Neural cell (in vitro differentiated cells): Measurements from ENCODE around the gene METAP2.

ENCODE experiments used
- EP300 ChIP-seq: fragments of 450-650 bp; conservative IDR thresholded peaks from 2 replicates; pipeline ENCODE4 v1.6.1; 2014; ENCODE audit warnings: antibody characterized with exemption, mild to moderate bottlenecking, moderate library complexity; ENCODE audit not compliant: poor library complexity, severe bottlenecking
- EZH2 ChIP-seq: fragments of 200-600, 300-800 bp; shearing (Covaris generic), sonication (generic); IDR thresholded peaks from 2 replicates; pipeline ENCODE4 v1.6.1; 2014; ENCODE audit warnings: antibody characterized with exemption, low read length, borderline replicate concordance, mild to moderate bottlenecking; ENCODE audit not compliant: insufficient read depth, poor library complexity, severe bottlenecking
- MXI1 ChIP-seq: fragments of 450-650 bp; conservative IDR thresholded peaks from 2 replicates; pipeline ENCODE4 v1.6.1; 2014; ENCODE audit warnings: antibody characterized with exemption, mild to moderate bottlenecking; ENCODE audit not compliant: poor library complexity, severe bottlenecking
- POLR2AphosphoS5 ChIP-seq: IDR thresholded peaks from 2 replicates; pipeline ENCODE4 v1.6.1; 2012
- REST ChIP-seq: IDR thresholded peaks from 2 replicates; pipeline ENCODE4 v1.6.1; 2012; ENCODE audit warnings: borderline replicate concordance
- SMC3 ChIP-seq: fragments of 450-650 bp; conservative IDR thresholded peaks from 2 replicates; pipeline ENCODE4 v1.6.1; 2014; ENCODE audit warnings: antibody characterized with exemption, mild to moderate bottlenecking, moderate library complexity; ENCODE audit not compliant: poor library complexity
- TAF1 ChIP-seq: IDR thresholded peaks from 2 replicates; pipeline ENCODE4 v1.6.1; 2012; ENCODE audit warnings: low read depth
- TF ChIP-seq, protein P1 (sequence below): fragments of 450-650 bp; IDR thresholded peaks from 2 replicates; pipeline ENCODE4 v1.5.1; 2014; ENCODE audit warnings: antibody characterized with exemption, mild to moderate bottlenecking, moderate library complexity; ENCODE audit not compliant: poor library complexity, severe bottlenecking

DNA sequence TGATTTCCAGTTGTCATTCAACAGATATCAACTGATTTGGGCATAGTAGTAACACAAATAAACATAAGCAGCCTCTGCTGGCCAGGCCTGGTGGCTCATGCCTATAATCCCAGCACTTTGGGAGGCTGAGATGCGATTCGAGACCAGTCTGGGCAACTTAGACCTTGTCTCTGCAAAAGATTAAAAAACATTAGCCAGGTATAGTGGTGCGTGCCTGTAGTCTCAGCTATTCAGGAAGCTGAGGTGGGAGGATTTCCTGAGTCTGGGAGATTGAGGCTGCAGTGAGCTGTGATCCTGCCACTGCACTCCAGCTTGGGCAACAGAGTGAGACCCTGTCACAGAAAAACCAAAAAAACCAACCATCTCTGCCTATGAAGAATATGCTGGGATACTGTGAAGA, 7.1 kb downstream of the METAP2 start:
- TF ChIP-seq, protein P1, sequence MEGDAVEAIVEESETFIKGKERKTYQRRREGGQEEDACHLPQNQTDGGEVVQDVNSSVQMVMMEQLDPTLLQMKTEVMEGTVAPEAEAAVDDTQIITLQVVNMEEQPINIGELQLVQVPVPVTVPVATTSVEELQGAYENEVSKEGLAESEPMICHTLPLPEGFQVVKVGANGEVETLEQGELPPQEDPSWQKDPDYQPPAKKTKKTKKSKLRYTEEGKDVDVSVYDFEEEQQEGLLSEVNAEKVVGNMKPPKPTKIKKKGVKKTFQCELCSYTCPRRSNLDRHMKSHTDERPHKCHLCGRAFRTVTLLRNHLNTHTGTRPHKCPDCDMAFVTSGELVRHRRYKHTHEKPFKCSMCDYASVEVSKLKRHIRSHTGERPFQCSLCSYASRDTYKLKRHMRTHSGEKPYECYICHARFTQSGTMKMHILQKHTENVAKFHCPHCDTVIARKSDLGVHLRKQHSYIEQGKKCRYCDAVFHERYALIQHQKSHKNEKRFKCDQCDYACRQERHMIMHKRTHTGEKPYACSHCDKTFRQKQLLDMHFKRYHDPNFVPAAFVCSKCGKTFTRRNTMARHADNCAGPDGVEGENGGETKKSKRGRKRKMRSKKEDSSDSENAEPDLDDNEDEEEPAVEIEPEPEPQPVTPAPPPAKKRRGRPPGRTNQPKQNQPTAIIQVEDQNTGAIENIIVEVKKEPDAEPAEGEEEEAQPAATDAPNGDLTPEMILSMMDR = no peak
- no peak for TF ChIP-seq POLR2AphosphoS5
- TF ChIP-seq EP300 = no peak
- no peak for TF ChIP-seq TAF1
- no peak for TF ChIP-seq EZH2
- no peak for TF ChIP-seq SMC3
- no peak for TF ChIP-seq REST
- no peak for TF ChIP-seq MXI1
